Transverse colon (tissue), 4 donors: ENCODE data around the gene SIRT4. TPM values are rescaled to one million over a fixed set of nuclear protein-coding genes. Genes with fewer than 3 reads are reported as not detected.

Experiments used
- DNase-seq: peaks from one replicate; pipeline ENCODE4 v3.0.0-alpha.2; 2019
- H3K27ac ChIP-seq, 4 donors: fragments of 200-600 bp; sonication (generic); 2 replicates each; pipeline ENCODE4 v1.5.1; 2016 to 2018; ENCODE audit warnings: inconsistent platforms in 4 of 4
- H3K27me3 ChIP-seq: fragments of 200-600 bp; sonication (generic); 2 replicates; pipeline ENCODE4 v1.5.1; 2017; ENCODE audit warnings: inconsistent platforms
- H3K36me3 ChIP-seq, 4 donors: fragments of 200-600 bp; sonication (generic); 2 replicates each; pipeline ENCODE4 v1.5.1; 2017 to 2019; ENCODE audit warnings: inconsistent platforms in 4 of 4
- H3K4me1 ChIP-seq, 4 donors: fragments of 200-600 bp; sonication (generic); 2 replicates each; pipeline ENCODE4 v1.5.1; 2017 to 2020; ENCODE audit warnings: inconsistent platforms in 4 of 4
- H3K4me3 ChIP-seq, 4 donors: fragments of 200-600 bp; sonication (generic); 1 replicate in 1 of 4; 2 replicates in 3 of 4; pipeline versions ENCODE4 v1.5.1 to v1.6.1; 2017 to 2019; ENCODE audit warnings: inconsistent platforms in 4 of 4
- H3K9me3 ChIP-seq, 2 donors: fragments of 200-600 bp; sonication (generic); 2 replicates each; pipeline ENCODE4 v1.5.1; 2017 to 2019; ENCODE audit warnings: inconsistent platforms in 2 of 2
- EP300 ChIP-seq: sonication (generic); formaldehyde crosslinking; IDR thresholded peaks from one replicate; pipeline ENCODE4 v1.6.1; 2017; ENCODE audit warnings: antibody characterized with exemption, low read depth
- POLR2A ChIP-seq: fragments of 450-650 bp; IDR thresholded peaks from one replicate; pipeline ENCODE4 v1.6.1; 2016; ENCODE audit warnings: antibody characterized with exemption, mild to moderate bottlenecking, moderate library complexity
- POLR2AphosphoS5 ChIP-seq, 3 donors: sonication (generic); formaldehyde crosslinking; IDR thresholded peaks; one replicate each; pipeline ENCODE4 v1.6.1; 2016; ENCODE audit warnings: antibody characterized with exemption in 3 of 3
- WGBS, 2 donors: methylation state at CpG; one replicate each; pipeline ENCODE4 v1.1.5; 2018; ENCODE audit warnings: low coverage in 1 of 2; 5-methylcytosine and 5-hydroxymethylcytosine counted together
- in situ Hi-C, 4 donors: fragments of 200-750 bp; cut with MboI; loops; one replicate each; pipeline versions ENCODE4 v1.15.0 to v1.15.1; 2017; ENCODE audit warnings: low sequenced_read_pairs in 3 of 4, low pct_ligation_motif_present in 1 of 4, low pct_unique_long_range_greater_than_20kb in 1 of 4
- intact Hi-C: fragments of 100-400 bp; cut with DNase I; formaldehyde crosslinking; loops from one replicate; pipeline ENCODE4 v1.15.1; 2023; ENCODE audit warnings: low total_unique reads
- total RNA-seq, 4 donors: library from RNA; depleted of rRNA; stranded (reverse); fragments of >200 nt; gene quantifications; one replicate each; pipeline ENCODE4 v1.1.0, GENCODE V29; 2016
- TF ChIP-seq, protein P1 (sequence below), 5 experiments: fragments of 200-600 bp in 3 of 5; fragments of 450-650 bp in 2 of 5; sonication (generic) in 3 of 5; IDR thresholded peaks; 1 replicate in 2 of 5; 2 replicates in 3 of 5; pipeline ENCODE4 v1.5.1; 2016 to 2017; ENCODE audit warnings: antibody characterized with exemption in 5 of 5, inconsistent platforms in 3 of 5, mild to moderate bottlenecking in 2 of 5, moderate library complexity in 1 of 5

SIRT4 gene
- total RNA-seq, 4 donors from 2014 or later = 0.95 to 1.9 TPM; not detected in 2

DNA sequence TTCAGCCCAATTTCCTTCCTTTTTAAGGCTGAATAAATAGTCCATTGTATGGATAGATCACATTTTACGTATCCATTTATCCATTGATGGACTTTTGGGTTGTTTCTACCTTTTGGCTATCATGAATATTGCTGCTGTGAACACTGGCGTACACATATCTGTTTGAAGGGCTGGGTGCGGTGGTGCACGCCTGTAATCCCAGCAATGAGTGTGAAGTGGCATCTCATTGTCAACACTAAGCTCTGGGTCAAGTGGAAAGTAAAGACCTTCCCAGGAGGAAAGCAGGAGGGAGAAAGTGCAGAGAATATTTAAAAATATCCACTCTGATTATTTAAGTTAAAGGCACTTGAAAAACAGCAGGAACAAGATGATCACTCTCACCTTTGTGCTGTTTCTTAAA, 37.1 kb downstream of the SIRT4 start:
- intact Hi-C loops = no loop called here
- in situ Hi-C loops = no loop called here
- Histone ChIP-seq H3K27me3 (no peaks in the 10 kb centered on the region), H3K4me1 (no peaks in the 10 kb centered on the region), H3K4me3 (no peak overlapping the region), H3K27ac (no peak overlapping the region), H3K9me3 (no peaks in the 10 kb centered on the region), H3K36me3 (no peaks in the 10 kb centered on the region)
- DNase-seq = no peak
- TF ChIP-seq EP300 (no peak), POLR2AphosphoS5 (IDR thresholded peaks at IDR 0.05) (no peak), POLR2A (no peak)
- TF ChIP-seq, protein P1, sequence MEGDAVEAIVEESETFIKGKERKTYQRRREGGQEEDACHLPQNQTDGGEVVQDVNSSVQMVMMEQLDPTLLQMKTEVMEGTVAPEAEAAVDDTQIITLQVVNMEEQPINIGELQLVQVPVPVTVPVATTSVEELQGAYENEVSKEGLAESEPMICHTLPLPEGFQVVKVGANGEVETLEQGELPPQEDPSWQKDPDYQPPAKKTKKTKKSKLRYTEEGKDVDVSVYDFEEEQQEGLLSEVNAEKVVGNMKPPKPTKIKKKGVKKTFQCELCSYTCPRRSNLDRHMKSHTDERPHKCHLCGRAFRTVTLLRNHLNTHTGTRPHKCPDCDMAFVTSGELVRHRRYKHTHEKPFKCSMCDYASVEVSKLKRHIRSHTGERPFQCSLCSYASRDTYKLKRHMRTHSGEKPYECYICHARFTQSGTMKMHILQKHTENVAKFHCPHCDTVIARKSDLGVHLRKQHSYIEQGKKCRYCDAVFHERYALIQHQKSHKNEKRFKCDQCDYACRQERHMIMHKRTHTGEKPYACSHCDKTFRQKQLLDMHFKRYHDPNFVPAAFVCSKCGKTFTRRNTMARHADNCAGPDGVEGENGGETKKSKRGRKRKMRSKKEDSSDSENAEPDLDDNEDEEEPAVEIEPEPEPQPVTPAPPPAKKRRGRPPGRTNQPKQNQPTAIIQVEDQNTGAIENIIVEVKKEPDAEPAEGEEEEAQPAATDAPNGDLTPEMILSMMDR (IDR thresholded peaks at IDR 0.05) = no peak
- WGBS, 2 donors = 69 to 81% methylated on average over 4 of the region's 4 CpGs

DNA sequence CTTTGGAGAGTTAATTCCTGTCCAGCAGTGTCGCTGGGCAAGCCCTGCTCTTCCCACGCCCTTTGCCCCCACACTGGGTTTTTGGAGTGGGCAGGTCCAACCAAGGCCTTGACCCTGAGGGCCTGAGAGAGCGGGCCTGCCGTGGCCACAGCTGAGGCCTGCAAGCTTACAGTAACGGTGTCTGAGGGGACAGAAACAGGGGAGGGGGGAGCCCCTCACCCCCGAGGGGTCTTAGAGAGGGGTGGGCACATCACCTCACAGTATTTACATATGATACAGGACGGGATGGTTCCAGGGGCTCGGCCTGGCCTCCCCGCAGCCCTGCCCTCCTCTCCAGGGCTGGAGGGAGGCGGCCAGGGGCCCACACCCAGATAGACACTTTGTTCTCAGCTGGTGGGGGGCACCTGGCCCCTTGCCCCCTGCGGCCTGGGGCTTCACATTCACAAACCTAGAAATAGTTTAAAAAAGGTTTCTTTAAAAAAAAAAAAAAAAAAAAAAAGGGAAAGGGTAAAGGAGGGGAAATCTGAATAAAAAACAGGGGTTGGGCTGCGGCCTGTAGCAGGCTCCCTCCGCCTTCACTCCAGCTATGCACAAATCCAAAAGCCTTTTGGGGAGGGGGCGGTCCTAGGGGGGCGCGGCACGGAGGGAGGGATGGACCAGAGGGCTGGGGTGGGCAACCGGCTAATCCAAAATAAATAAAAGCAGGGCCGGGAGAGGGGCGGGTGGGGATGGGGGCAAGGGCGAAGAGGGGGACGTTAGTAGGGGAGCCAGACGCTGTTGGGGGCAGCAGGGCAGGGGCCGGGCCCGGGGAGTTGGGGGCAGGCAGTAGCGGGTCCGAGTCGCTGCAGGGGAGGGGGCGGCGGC, 40.3 kb downstream of the SIRT4 start:
- in situ Hi-C loops (no loop called here), intact Hi-C loops (no loop called here)
- TF ChIP-seq, protein P1 (IDR thresholded peaks at IDR 0.05) = no peak
- no peak for TF ChIP-seq POLR2AphosphoS5 (IDR thresholded peaks at IDR 0.05)
- TF ChIP-seq POLR2A = no peak
- TF ChIP-seq EP300 = no peak
- Histone ChIP-seq H3K4me1 (no peaks in the 10 kb centered on the region), H3K27me3 (no peaks in the 10 kb centered on the region), H3K4me3 (no peak overlapping the region), H3K27ac (no peak overlapping the region), H3K36me3 (no peaks in the 10 kb centered on the region), H3K9me3 (no peaks in the 10 kb centered on the region)
- whole genome bisulfite sequencing, 2 donors = 63% methylated on average over 29 of the region's 30 CpGs; no CpG with 5 or more reads in 1 of the 2 donors
- DNase-seq = no peak

DNA sequence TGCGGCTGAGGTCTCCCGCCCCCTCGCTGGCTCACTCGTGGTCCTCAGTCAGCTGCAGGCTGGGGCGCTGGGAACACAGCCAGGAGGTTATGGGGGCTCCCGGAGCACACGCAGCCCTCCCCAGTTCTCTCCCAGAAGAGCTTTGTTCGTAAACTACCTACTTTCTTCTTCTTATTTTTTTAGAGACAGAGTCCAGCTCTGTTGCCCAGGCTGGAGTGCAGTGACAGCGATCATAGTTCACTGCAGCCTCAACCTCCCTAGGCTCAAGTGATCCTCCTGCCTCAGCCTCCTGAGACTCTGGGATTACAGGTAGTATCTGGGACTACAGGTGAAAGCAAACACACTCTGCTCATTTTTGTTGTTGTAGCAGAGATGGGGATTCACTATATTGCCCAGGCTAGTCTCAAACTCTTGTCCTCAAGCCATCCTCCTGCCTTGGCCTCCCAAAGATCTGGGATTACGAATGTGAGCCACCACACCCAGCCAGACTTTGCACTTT, 41.0 kb downstream of the SIRT4 start:
- Histone ChIP-seq H3K36me3 (no peaks in the 10 kb centered on the region), H3K27me3 (no peaks in the 10 kb centered on the region), H3K4me3 (no peak overlapping the region), H3K9me3 (no peaks in the 10 kb centered on the region), H3K27ac (no peak overlapping the region), H3K4me1 (no peaks in the 10 kb centered on the region)
- TF ChIP-seq POLR2AphosphoS5 (IDR thresholded peaks at IDR 0.05) (no peak), EP300 (no peak), POLR2A (no peak)
- TF ChIP-seq, protein P1 (IDR thresholded peaks at IDR 0.05) = no peak
- 74 to 76% methylated on average over 7 to 10 of the region's 10 CpGs for WGBS, 2 donors
- intact Hi-C loops (no loop called here), in situ Hi-C loops (no loop called here)
- no peak for DNase-seq

DNA sequence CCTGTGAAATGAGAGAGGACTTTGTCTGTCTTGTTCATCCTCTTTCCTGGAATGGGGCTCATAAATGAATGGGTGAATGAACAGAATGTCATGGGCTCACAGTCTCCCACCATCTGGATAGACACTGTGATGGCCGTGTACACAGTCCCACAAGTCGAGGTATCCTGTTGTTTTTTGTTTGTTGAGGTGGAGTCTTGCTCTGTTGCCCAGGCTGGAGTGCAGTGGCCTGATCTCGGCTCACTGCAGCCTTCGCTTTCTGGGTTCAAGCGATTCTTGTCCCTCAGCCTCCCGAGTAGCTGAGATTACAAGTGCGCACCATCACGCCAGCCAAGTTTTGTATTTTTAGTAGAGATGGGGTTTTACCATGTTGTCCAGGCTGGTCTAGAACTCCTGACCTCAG, 41.6 kb downstream of the SIRT4 start:
- intact Hi-C loops = no loop called here
- DNase-seq = no peak
- in situ Hi-C loops = no loop called here
- no peak overlapping the region for H3K27ac ChIP-seq
- H3K36me3 ChIP-seq = no peaks in the 10 kb centered on the region
- no peak overlapping the region for H3K4me3 ChIP-seq
- TF ChIP-seq, protein P1 (IDR thresholded peaks at IDR 0.05) = no peak
- TF ChIP-seq EP300 = no peak
- H3K27me3 ChIP-seq = no peaks in the 10 kb centered on the region
- no peaks in the 10 kb centered on the region for H3K4me1 ChIP-seq
- 84% methylated on average over 8 of the region's 8 CpGs; no CpG with 5 or more reads in 1 of the 2 donors for WGBS, 2 donors
- no peaks in the 10 kb centered on the region for H3K9me3 ChIP-seq
